HepG2 (cell line): ENCODE data around the gene TMEM250. TPM values are rescaled to one million over a fixed set of nuclear protein-coding genes. Genes with fewer than 3 reads are reported as not detected.
A peak's percentile ranks its signal among the peaks of the same experiment; 100 is the strongest.

Experiments
- CTCF ChIP-seq: sonication (generic); formaldehyde crosslinking; IDR thresholded peaks from 2 replicates; pipeline ENCODE4 v1.5.0; 2020; ENCODE audit warnings: mild to moderate bottlenecking, missing genetic modification reagents, moderate library complexity
- HNRNPH1 ChIP-seq: fragments of 200-400 bp; formaldehyde crosslinking; optimal IDR thresholded peaks from 2 replicates; pipeline ENCODE3; 2017; ENCODE audit warnings: mild to moderate bottlenecking, low read depth, low read length
- MAFK ChIP-seq, 2 experiments: IDR thresholded peaks in 1 of 2; conservative IDR thresholded peaks in 1 of 2; 2 replicates each; pipeline ENCODE4 v1.6.1; 2011; ENCODE audit warnings: improper control_type of control experiment in 2 of 2, low read length in 2 of 2
- NFATC3 ChIP-seq: sonication (generic); formaldehyde crosslinking; IDR thresholded peaks from 2 replicates; pipeline ENCODE4 v1.5.1; 2020; ENCODE audit warnings: mild to moderate bottlenecking, missing genetic modification reagents
- RORA ChIP-seq: sonication (generic); formaldehyde crosslinking; IDR thresholded peaks from 2 replicates; pipeline ENCODE4 v1.5.0; 2020; ENCODE audit warnings: mild to moderate bottlenecking, missing genetic modification reagents, moderate library complexity
- ZBTB4 ChIP-seq: sonication (generic); formaldehyde crosslinking; IDR thresholded peaks from 2 replicates; pipeline ENCODE4 v1.4.0; 2020; ENCODE audit warnings: missing genetic modification reagents, mild to moderate bottlenecking, borderline replicate concordance
- ZFP37 ChIP-seq: sonication (generic); formaldehyde crosslinking; IDR thresholded peaks from 2 replicates; pipeline ENCODE4 v1.4.0; 2020; ENCODE audit warnings: missing genetic modification reagents, borderline replicate concordance
- ZHX2 ChIP-seq, 2 experiments: sonication (generic) in 1 of 2; formaldehyde crosslinking in 1 of 2; IDR thresholded peaks; 2 replicates each; pipeline versions ENCODE4 v1.6.1 to v1.9.0; 2014 to 2022; ENCODE audit warnings: antibody characterized with exemption in 1 of 2, borderline replicate concordance in 1 of 2, inconsistent platforms in 1 of 2, low read depth in 1 of 2, missing genetic modification reagents in 1 of 2
- ZNF30 ChIP-seq: sonication (generic); formaldehyde crosslinking; IDR thresholded peaks from 2 replicates; pipeline ENCODE4 v1.5.0; 2020; ENCODE audit warnings: mild to moderate bottlenecking, missing genetic modification reagents
- ZNF326 ChIP-seq: sonication (generic); formaldehyde crosslinking; IDR thresholded peaks from 2 replicates; pipeline ENCODE4 v1.4.0; 2020; ENCODE audit warnings: missing genetic modification reagents, borderline replicate concordance
- ZNF432 ChIP-seq: sonication (generic); formaldehyde crosslinking; IDR thresholded peaks from 2 replicates; pipeline ENCODE4 v1.5.0; 2020; ENCODE audit warnings: missing genetic modification reagents, mild to moderate bottlenecking, borderline replicate concordance
- ZNF562 ChIP-seq: sonication (generic); formaldehyde crosslinking; IDR thresholded peaks from 2 replicates; pipeline ENCODE4 v1.8.0; 2022; ENCODE audit warnings: missing genetic modification reagents, borderline replicate concordance
- ZNF691 ChIP-seq: sonication (generic); formaldehyde crosslinking; IDR thresholded peaks from 2 replicates; pipeline ENCODE4 v1.4.0; 2020; ENCODE audit warnings: missing genetic modification reagents, low read depth, mild to moderate bottlenecking, borderline replicate concordance
- ZNF83 ChIP-seq: sonication (generic); formaldehyde crosslinking; IDR thresholded peaks from 2 replicates; pipeline ENCODE4 v1.4.0; 2020; ENCODE audit warnings: missing genetic modification reagents, mild to moderate bottlenecking, borderline replicate concordance
- polyA plus RNA-seq, 8 experiments: library from polyadenylated mRNA; depleted of rRNA in 3 of 8; stranded (reverse) in 7 of 8; unstranded in 1 of 8; fragments of >200 nt; fragmentation: Illumina TruSeq in 4 of 8; extraction: Trizol in 4 of 8; gene quantifications; 2 replicates each; pipeline versions ENCODE4 v1.2.1 to v1.2.3, GENCODE V29; 2011 to 2016; ENCODE audit warnings: low read depth in 4 of 8, missing spikeins in 1 of 8, mixed read lengths in 1 of 8; ENCODE audit not compliant: insufficient read depth in 1 of 8
- total RNA-seq, 5 experiments: library from RNA; depleted of rRNA; stranded (reverse); fragments of >200 nt; fragmentation: Illumina TruSeq; extraction: Trizol; gene quantifications; 2 replicates each; pipeline ENCODE4 v1.2.3, GENCODE V29; 2016; ENCODE audit warnings: low read depth in 1 of 5

Gene TMEM250
- total and polyA plus RNA-seq, 2 of the 13 experiments (the other 11 are each of a cell fraction or from before 2014, with no cell fraction given), result 5.5 to 13.9 TPM

DNA sequence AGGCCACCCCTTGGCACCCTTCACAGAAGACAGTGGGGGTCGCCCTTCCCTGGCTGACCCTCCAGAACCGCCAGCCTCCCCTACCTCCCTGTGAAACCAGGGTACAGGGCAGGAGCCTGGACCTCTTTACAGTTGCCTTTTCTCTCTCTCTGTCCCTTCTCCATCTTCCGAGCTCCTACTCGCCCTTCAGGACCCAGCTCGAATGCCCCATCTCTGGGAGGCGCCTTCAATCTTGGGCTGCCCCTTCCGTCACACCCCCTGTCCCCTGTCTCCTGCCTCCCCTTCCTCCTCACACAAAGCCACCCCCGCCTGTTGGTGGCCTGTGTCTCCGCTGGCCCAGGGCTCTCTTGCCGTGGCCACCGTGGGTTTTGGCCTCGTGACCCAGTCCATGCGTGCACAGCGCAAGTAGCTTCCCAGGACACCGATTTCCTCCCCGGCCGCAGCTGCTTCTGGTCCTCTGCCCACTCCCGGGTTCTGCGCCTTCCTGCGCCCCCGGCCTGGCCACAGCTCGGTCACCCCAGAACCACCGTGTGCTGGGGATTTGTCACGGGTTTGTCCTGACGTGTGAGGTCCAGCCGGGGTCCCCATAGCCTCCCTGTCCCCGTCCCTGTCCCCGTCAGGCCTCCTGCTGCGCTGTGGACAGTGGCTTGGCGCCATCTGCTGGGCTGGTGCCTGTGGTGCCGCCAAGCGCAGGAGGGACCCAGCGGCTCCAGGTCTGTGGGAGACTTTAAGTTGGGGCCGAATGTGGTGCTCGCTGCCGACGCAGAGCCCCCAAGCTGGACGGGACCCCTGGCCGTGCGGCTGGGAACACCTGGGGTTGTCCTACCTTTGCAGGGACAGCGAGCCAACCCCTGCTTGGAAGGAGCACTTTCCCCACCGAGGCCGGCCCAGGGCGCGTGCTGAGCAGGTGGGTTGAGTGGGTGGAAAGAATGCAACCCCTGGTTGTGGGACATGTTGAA, 4.0 kb upstream of the TMEM250 start (continued):
- TF ChIP-seq ZHX2 (IDR thresholded peaks at IDR 0.05; ENCODE audit: low read depth), result no peak
- TF ChIP-seq ZHX2 (CRISPR knock-in tag; IDR thresholded peaks at IDR 0.05; ENCODE audit: borderline replicate concordance), result no peak
- TF ChIP-seq ZNF691 (CRISPR knock-in tag), result no peak
- TF ChIP-seq MAFK (conservative IDR thresholded peaks at IDR 0.05 in 1 of 2, IDR thresholded peaks at IDR 0.05 in 1 of 2; ENCODE audit: low read length in 2 of 2), result no peak
- no peak for TF ChIP-seq ZFP37
- TF ChIP-seq ZNF432 (CRISPR knock-in tag), result no peak
- no peak for TF ChIP-seq HNRNPH1
- TF ChIP-seq CTCF (CRISPR knock-in tag), result peak; percentile 100
- TF ChIP-seq NFATC3 (CRISPR knock-in tag), result 0 out of 2 replicates have a peak, but pooled peaks have one; percentile 79
- peak; percentile 70; the same call in 1 of the 2 replicates for TF ChIP-seq ZBTB4
- TF ChIP-seq ZNF326, result no peak
- no peak for TF ChIP-seq ZNF562 (CRISPR knock-in tag)
- TF ChIP-seq RORA (CRISPR knock-in tag), result no peak
- TF ChIP-seq ZNF83, result no peak
- no peak for TF ChIP-seq ZNF30 (CRISPR knock-in tag)
